ENCODE measurements around the gene NEK6.

DNA sequence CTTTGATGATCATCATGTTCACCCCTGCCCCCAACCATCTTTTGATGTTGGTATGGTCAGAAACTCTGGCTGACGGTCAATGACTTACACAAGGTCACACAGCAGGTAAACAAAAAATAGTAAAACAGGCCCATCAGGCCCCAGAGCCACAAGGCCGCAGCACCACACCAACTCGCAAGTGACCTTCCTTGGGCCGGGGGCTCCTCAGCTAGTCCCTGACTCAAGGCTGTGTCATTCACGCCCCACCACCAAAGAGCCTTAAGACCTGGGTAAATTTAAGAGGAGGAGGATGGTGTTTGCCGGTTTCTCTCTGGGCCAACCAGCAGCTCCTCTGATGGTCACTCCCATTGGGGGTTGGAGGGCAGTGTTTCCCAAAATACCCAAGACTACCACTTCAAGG lies 101.7 kb downstream of the NEK6 start:
- TF ChIP-seq TEAD4 (IDR thresholded peaks at IDR 0.05) (no peak), YY1 (IDR thresholded peaks at IDR 0.05; ENCODE audit: low read depth) (no peak), TCF12 (IDR thresholded peaks at IDR 0.05; ENCODE audit: low read depth) (no peak), EGR1 (IDR thresholded peaks at IDR 0.05) (no peak), CEBPB (IDR thresholded peaks at IDR 0.05) (no peak), FOXM1 (IDR thresholded peaks at IDR 0.05; ENCODE audit: borderline replicate concordance, low read depth) (no peak)
- TF ChIP-seq, protein P1, sequence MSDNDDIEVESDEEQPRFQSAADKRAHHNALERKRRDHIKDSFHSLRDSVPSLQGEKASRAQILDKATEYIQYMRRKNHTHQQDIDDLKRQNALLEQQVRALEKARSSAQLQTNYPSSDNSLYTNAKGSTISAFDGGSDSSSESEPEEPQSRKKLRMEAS (IDR thresholded peaks at IDR 0.05): no peak
- TF ChIP-seq, protein P2, sequence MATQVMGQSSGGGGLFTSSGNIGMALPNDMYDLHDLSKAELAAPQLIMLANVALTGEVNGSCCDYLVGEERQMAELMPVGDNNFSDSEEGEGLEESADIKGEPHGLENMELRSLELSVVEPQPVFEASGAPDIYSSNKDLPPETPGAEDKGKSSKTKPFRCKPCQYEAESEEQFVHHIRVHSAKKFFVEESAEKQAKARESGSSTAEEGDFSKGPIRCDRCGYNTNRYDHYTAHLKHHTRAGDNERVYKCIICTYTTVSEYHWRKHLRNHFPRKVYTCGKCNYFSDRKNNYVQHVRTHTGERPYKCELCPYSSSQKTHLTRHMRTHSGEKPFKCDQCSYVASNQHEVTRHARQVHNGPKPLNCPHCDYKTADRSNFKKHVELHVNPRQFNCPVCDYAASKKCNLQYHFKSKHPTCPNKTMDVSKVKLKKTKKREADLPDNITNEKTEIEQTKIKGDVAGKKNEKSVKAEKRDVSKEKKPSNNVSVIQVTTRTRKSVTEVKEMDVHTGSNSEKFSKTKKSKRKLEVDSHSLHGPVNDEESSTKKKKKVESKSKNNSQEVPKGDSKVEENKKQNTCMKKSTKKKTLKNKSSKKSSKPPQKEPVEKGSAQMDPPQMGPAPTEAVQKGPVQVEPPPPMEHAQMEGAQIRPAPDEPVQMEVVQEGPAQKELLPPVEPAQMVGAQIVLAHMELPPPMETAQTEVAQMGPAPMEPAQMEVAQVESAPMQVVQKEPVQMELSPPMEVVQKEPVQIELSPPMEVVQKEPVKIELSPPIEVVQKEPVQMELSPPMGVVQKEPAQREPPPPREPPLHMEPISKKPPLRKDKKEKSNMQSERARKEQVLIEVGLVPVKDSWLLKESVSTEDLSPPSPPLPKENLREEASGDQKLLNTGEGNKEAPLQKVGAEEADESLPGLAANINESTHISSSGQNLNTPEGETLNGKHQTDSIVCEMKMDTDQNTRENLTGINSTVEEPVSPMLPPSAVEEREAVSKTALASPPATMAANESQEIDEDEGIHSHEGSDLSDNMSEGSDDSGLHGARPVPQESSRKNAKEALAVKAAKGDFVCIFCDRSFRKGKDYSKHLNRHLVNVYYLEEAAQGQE (IDR thresholded peaks at IDR 0.05; ENCODE audit: low read depth): no peak
- TF ChIP-seq, protein P3, sequence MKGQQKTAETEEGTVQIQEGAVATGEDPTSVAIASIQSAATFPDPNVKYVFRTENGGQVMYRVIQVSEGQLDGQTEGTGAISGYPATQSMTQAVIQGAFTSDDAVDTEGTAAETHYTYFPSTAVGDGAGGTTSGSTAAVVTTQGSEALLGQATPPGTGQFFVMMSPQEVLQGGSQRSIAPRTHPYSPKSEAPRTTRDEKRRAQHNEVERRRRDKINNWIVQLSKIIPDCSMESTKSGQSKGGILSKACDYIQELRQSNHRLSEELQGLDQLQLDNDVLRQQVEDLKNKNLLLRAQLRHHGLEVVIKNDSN (IDR thresholded peaks at IDR 0.05): no peak

Data from Ishikawa (cell line).